Cardiac muscle cell (in vitro differentiated cells and primary cell): Measurements from ENCODE around the gene SLK. TPM values are rescaled to one million over a fixed set of nuclear protein-coding genes. Genes with fewer than 3 reads are reported as not detected.

Experiments used
- DNase-seq, 2 donors: peaks; one replicate each; pipeline versions ENCODE4 v3.0.0 to v3.0.0-alpha.2; 2010 to 2017; ENCODE audit warnings: low read depth in 1 of 2, low spot score in 1 of 2
- H3K27ac ChIP-seq: fragments of 200-600 bp; sonication (generic); 2 replicates; pipeline ENCODE4 v1.5.1; 2016
- H3K27me3 ChIP-seq: fragments of 200-600 bp; sonication (generic); 2 replicates; pipeline ENCODE4 v1.6.0; 2016; ENCODE audit warnings: control low read depth
- H3K36me3 ChIP-seq: fragments of 200-600 bp; sonication (generic); 2 replicates; pipeline ENCODE4 v1.5.1; 2016; ENCODE audit warnings: control low read depth
- H3K4me1 ChIP-seq: fragments of 200-600 bp; sonication (generic); 2 replicates; pipeline ENCODE4 v1.8.1; 2017; ENCODE audit warnings: low read depth, mild to moderate bottlenecking, mixed run types
- H3K4me3 ChIP-seq: fragments of 200-600 bp; sonication (generic); 2 replicates; pipeline ENCODE4 v1.5.1; 2016; ENCODE audit warnings: mild to moderate bottlenecking
- H3K9me3 ChIP-seq: fragments of 200-600 bp; sonication (generic); 2 replicates; pipeline ENCODE4 v1.5.1; 2017; ENCODE audit warnings: low read depth, mild to moderate bottlenecking, control low read depth
- polyA plus RNA-seq: library from polyadenylated mRNA; unstranded; fragments of >200 nt; fragmentation: Nextera tagmentation; extraction: Ambion mirVana; gene quantifications from 2 replicates; pipeline ENCODE4 v1.2.1, GENCODE V29; 2016
- total RNA-seq: library from RNA; depleted of rRNA; stranded (reverse); fragments of >200 nt; gene quantifications from 2 replicates; pipeline ENCODE4 v1.2.3, GENCODE V29; 2016
- TF ChIP-seq, protein P1 (sequence below): IDR thresholded peaks from 2 replicates; pipeline ENCODE4 v1.5.1; 2012; ENCODE audit warnings: low read depth, mild to moderate bottlenecking, low read length

SLK gene
- total and polyA plus RNA-seq, 2 experiments from 2014 or later, result 24.1 to 43.8 TPM

DNA sequence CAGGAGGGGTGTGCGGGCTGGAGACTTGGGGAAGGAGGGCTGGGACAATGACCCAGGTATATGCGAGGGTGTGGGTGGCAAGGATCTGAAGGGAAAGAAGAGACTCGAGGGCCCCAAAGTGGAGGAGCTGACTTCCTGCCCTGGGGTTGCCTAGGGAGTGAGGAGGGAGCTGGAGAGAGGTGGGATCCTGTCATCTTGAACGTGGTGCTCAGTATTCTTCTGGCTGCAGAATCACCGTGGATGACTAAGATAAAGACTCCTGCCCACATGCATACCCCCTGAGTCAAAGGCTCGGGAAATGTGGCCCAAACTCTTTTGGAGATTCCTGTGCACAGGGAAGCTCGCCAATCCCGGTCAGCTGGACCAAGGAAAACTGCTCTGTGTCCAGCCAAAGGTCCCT, 87.5 kb downstream of the SLK start:
- TF ChIP-seq, protein P1, sequence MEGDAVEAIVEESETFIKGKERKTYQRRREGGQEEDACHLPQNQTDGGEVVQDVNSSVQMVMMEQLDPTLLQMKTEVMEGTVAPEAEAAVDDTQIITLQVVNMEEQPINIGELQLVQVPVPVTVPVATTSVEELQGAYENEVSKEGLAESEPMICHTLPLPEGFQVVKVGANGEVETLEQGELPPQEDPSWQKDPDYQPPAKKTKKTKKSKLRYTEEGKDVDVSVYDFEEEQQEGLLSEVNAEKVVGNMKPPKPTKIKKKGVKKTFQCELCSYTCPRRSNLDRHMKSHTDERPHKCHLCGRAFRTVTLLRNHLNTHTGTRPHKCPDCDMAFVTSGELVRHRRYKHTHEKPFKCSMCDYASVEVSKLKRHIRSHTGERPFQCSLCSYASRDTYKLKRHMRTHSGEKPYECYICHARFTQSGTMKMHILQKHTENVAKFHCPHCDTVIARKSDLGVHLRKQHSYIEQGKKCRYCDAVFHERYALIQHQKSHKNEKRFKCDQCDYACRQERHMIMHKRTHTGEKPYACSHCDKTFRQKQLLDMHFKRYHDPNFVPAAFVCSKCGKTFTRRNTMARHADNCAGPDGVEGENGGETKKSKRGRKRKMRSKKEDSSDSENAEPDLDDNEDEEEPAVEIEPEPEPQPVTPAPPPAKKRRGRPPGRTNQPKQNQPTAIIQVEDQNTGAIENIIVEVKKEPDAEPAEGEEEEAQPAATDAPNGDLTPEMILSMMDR, result no peak

DNA sequence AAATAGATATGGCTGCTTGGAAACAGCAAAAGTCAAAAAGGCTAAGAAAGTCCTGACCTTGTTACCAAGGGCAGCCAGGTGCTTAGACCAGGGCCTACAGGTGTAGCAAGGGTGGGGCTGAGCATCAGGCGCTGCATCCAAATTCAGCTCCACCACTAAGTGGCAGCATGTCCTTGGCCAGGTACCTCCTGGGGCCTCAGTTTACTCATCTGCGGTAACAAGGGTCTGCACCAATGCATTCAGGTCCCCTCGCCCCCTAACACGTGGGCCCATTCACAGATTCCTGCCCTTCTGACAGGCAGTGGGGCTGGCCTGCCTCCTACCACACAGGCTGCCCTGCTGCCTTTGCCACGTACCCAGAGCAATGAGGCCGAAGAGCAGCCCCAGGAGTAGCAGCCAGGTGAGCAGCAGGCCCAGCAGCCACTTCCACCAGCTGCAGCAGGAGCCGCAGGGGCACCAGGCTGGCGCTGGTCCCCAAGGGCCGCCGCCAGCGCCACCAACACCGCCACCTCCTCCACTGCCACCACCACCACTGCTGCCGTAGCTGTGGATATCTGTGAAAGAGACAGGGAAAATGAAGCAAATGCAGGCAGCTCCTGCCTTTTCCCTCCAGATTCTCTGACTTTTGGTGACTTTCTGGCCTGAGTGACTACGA, 89.8 kb downstream of the SLK start:
- no peak overlapping the region for H3K4me3 ChIP-seq
- no peak overlapping the region for H3K27ac ChIP-seq
- H3K36me3 ChIP-seq, result no peaks in the 10 kb centered on the region
- TF ChIP-seq, protein P1, result no peak
- no peaks in the 10 kb centered on the region for H3K9me3 ChIP-seq
- DNase-seq, result no peak
- H3K27me3 ChIP-seq, result no peaks in the 10 kb centered on the region
- H3K4me1 ChIP-seq, result no peaks in the 10 kb centered on the region

More for the DNA sequence above, 87.5 kb downstream of the SLK start:
- Histone ChIP-seq H3K36me3 (no peaks in the 10 kb centered on the region), H3K4me1 (no peaks in the 10 kb centered on the region), H3K27me3 (no peaks in the 10 kb centered on the region), H3K4me3 (no peak overlapping the region), H3K27ac (no peak overlapping the region), H3K9me3 (no peaks in the 10 kb centered on the region)
- no peak for DNase-seq

DNA sequence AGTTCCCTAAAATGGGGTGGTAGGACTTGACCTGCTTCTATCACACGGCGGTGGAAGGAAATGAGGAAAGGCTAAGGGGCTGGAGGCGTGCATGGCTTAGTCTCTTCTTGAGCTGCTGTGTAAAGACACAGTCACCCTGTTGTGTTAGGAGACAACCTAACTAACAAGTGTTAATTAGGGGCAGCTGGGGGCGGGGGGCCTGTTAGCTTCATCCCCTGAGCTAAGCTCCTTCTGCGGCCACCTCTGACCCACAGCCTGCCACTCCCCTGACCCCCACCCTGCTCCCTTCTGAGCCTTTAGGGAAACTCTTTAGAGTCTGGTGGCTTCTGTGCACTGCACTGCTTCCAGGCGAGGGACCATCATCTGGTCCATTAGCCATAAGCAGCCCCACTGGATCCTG, 90.8 kb downstream of the SLK start:
- TF ChIP-seq, protein P1, result no peak
- no peak overlapping the region for H3K4me3 ChIP-seq
- no peak for DNase-seq

DNA sequence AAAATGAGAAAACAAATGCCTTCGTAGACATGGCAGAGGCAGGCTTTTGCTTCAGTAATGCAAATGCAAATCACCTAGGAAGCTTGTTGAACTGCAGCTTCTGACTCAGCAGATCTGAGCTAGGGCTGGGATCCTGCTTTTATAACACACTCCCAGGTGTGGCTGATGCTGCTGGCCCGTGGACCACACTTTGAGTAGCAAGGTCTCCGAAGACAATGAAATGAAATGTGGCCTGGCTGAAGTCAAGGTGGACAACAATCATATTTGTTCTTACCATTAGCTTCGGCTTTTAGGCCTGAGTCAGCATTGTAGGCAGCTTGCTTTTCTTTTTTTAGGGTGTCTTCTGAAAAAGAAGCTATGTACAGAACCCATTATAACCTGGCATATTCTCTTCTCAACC, 92.4 kb downstream of the SLK start:
- Histone ChIP-seq H3K9me3 (no peaks in the 10 kb centered on the region), H3K27me3 (no peaks in the 10 kb centered on the region), H3K27ac (no peak overlapping the region), H3K4me3 (no peak overlapping the region), H3K36me3 (no peaks in the 10 kb centered on the region), H3K4me1 (no peaks in the 10 kb centered on the region)
- TF ChIP-seq, protein P1, result no peak
- DNase-seq, result no peak

More for the DNA sequence above, 90.8 kb downstream of the SLK start:
- H3K9me3 ChIP-seq, result no peaks in the 10 kb centered on the region
- H3K4me1 ChIP-seq, result no peaks in the 10 kb centered on the region
- no peaks in the 10 kb centered on the region for H3K36me3 ChIP-seq
- no peaks in the 10 kb centered on the region for H3K27me3 ChIP-seq
- no peak overlapping the region for H3K27ac ChIP-seq

DNA sequence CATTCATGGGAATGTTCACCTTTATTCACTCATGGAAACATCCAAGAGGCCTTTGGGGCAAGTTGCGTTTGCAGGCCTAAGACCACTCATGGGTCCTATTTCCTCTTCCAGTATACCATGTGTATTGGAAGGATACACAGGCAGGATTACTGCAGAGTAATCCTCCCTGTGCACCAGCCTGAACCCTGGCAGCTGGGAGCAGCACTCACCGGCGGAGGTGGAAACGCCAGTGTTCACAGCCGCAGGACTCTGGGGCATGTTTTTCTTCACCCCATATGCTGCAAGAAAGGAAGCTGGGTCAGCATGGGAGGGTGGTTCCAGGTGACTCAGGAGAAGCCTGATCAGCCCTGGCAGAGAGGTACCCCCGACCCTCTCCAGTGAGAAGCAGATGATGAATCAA, 94.3 kb downstream of the SLK start:
- DNase-seq, result no peak
- Histone ChIP-seq H3K27ac (no peak overlapping the region), H3K9me3 (no peaks in the 10 kb centered on the region), H3K27me3 (no peaks in the 10 kb centered on the region), H3K4me3 (no peak overlapping the region), H3K4me1 (peaks cover 5% of the 10 kb centered on the region), H3K36me3 (no peaks in the 10 kb centered on the region)
- TF ChIP-seq, protein P1, result no peak

DNA sequence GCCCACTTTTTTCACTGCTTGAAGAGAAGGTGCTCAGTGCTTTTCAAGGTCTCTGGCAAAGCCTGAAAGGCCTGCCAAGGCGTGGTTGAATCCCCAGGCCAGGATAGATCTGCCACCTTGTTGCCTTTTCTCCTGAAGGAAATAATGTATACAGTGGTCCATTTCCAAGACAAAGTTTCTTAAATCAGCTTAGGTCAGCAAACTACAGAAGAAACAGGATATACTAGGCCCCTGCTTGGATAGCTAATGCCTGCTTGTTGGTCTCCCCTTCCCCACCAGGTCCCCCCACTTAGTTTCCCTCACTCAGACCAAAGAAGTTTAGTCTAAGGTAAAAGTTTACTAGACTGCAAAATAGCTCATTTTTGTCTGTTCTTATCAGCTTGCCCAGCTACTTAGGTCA, 98.8 kb downstream of the SLK start:
- Histone ChIP-seq H3K27ac (no peak overlapping the region), H3K27me3 (no peaks in the 10 kb centered on the region), H3K4me1 (peaks cover 16% of the 10 kb centered on the region), H3K9me3 (no peaks in the 10 kb centered on the region), H3K4me3 (no peak overlapping the region), H3K36me3 (no peaks in the 10 kb centered on the region)
- TF ChIP-seq, protein P1, result no peak
- no peak for DNase-seq
